SK-N-SH (cell line): Measurements from ENCODE around the gene MRFAP1L1. TPM values are rescaled to one million over a fixed set of nuclear protein-coding genes. Genes with fewer than 3 reads are reported as not detected.

Source experiments
- CTCF ChIA-PET: fragments of 300-600, 350-600 bp; formaldehyde crosslinking; extraction: SDS; loops from one replicate; lab custom pipeline; 2021; lab: Yijun Ruan, JAX
- POLR2A ChIA-PET: fragments of 350-600 bp; sonication (Branson Sonifier 250); formaldehyde crosslinking; extraction: SDS; loops from one replicate; lab custom pipeline; 2020; ENCODE audit warnings: antibody characterized with exemption, inconsistent platforms; lab: Yijun Ruan, JAX
- DNase-seq: peaks from one replicate; pipeline ENCODE4 v3.0.0; 2012
- H2AFZ ChIP-seq: fragments of 200-600 bp; sonication (generic); 2 replicates; pipeline ENCODE4 v1.8.1; 2016; ENCODE audit warnings: antibody characterized with exemption, mild to moderate bottlenecking, low read depth
- H3F3A ChIP-seq: fragments of 200-600 bp; sonication (generic); replicated peaks from 2 replicates; pipeline ENCODE3; 2016; ENCODE audit warnings: antibody characterized with exemption, mild to moderate bottlenecking; ENCODE audit not compliant: insufficient read depth
- H3K27ac ChIP-seq, 2 experiments: fragments of 200-500 bp in 1 of 2; fragments of 200-600 bp in 1 of 2; sonication (Bioruptor generic) in 1 of 2; sonication (generic), shearing (Covaris generic) in 1 of 2; 2 replicates each; pipeline versions ENCODE4 v1.5.1 to v1.6.1; 2014 to 2016; ENCODE audit warnings: low read depth in 2 of 2, inconsistent platforms in 1 of 2, low read length in 1 of 2, mild to moderate bottlenecking in 1 of 2, mixed read lengths in 1 of 2
- H3K27me3 ChIP-seq: fragments of 200-600 bp; sonication (generic), shearing (Covaris generic); 2 replicates; pipeline ENCODE4 v1.6.1; 2016; ENCODE audit warnings: mixed run types; ENCODE audit not compliant: insufficient read depth
- H3K36me3 ChIP-seq, 2 experiments: fragments of 200-500 bp in 1 of 2; fragments of 200-600 bp in 1 of 2; sonication (Bioruptor generic) in 1 of 2; sonication (generic) in 1 of 2; replicated peaks in 1 of 2; 2 replicates each; pipeline versions ENCODE3 to v1.5.1; 2014 to 2016; ENCODE audit warnings: low read length in 1 of 2, mild to moderate bottlenecking in 1 of 2; ENCODE audit not compliant: insufficient read depth in 2 of 2, control insufficient read depth in 1 of 2
- H3K4me1 ChIP-seq, 2 experiments: fragments of 200-500 bp in 1 of 2; fragments of 200-600 bp in 1 of 2; sonication (Bioruptor generic) in 1 of 2; sonication (generic), shearing (Covaris generic) in 1 of 2; 2 replicates each; pipeline versions ENCODE4 v1.5.1 to v1.6.1; 2014 to 2016; ENCODE audit warnings: low read depth in 1 of 2, low read length in 1 of 2, mixed run types in 1 of 2; ENCODE audit not compliant: insufficient read depth in 2 of 2, control insufficient read depth in 1 of 2
- H3K4me2 ChIP-seq: fragments of 200-600 bp; sonication (generic), shearing (Covaris generic); 2 replicates; pipeline ENCODE4 v1.6.1; 2017; ENCODE audit warnings: mixed run types
- H3K4me3 ChIP-seq, 2 experiments: fragments of 200-500 bp in 1 of 2; fragments of 200-600 bp in 1 of 2; sonication (Bioruptor generic) in 1 of 2; sonication (generic), shearing (Covaris generic) in 1 of 2; 2 replicates each; pipeline versions ENCODE4 v1.5.1 to v1.8.1; 2014 to 2016; ENCODE audit warnings: low read depth in 2 of 2, inconsistent platforms in 1 of 2, low read length in 1 of 2, mild to moderate bottlenecking in 1 of 2, mixed read lengths in 1 of 2, moderate library complexity in 1 of 2
- H3K79me2 ChIP-seq: fragments of 200-600 bp; sonication (generic); 2 replicates; pipeline ENCODE4 v1.8.1; 2017; ENCODE audit warnings: mild to moderate bottlenecking; ENCODE audit not compliant: insufficient read depth
- H3K9ac ChIP-seq: fragments of 200-600 bp; sonication (generic); 2 replicates; pipeline ENCODE4 v1.6.1; 2017; ENCODE audit warnings: mixed run types
- H3K9me2 ChIP-seq: fragments of 200-600 bp; sonication (generic); 2 replicates; pipeline ENCODE4 v1.6.1; 2017; ENCODE audit warnings: mixed run types
- H3K9me3 ChIP-seq: fragments of 200-600 bp; sonication (generic); 2 replicates; pipeline ENCODE4 v1.6.1; 2017; ENCODE audit warnings: mixed run types, mild to moderate bottlenecking, moderate library complexity
- H4K20me1 ChIP-seq: fragments of 200-600 bp; sonication (generic); 2 replicates; pipeline ENCODE4 v1.6.1; 2017; ENCODE audit warnings: mild to moderate bottlenecking, mixed run types; ENCODE audit not compliant: insufficient read depth
- ELF1 ChIP-seq: IDR thresholded peaks from 2 replicates; pipeline ENCODE4 v1.4.0; 2012
- EP300 ChIP-seq, 2 experiments: IDR thresholded peaks; 2 replicates each; pipeline versions ENCODE4 v1.4.0 to v1.6.1; 2012; ENCODE audit warnings: borderline replicate concordance in 1 of 2, low read depth in 1 of 2, low read length in 1 of 2
- EZH2phosphoT487 ChIP-seq: fragments of 200-600 bp; sonication (generic); IDR thresholded peaks from 2 replicates; pipeline ENCODE4 v1.6.1; 2017; ENCODE audit warnings: low read depth, mixed run types, mild to moderate bottlenecking, antibody characterized with exemption, moderate library complexity, borderline replicate concordance
- FOXM1 ChIP-seq: IDR thresholded peaks from 2 replicates; pipeline ENCODE4 v1.4.0; 2012; ENCODE audit warnings: low read depth, mild to moderate bottlenecking
- IRF3 ChIP-seq: fragments of 150-350 bp; IDR thresholded peaks from 2 replicates; pipeline ENCODE4 v1.6.1; 2016; ENCODE audit warnings: mild to moderate bottlenecking, low read depth, low read length
- MEF2A ChIP-seq: IDR thresholded peaks from 2 replicates; pipeline ENCODE4 v1.4.0; 2012; ENCODE audit warnings: low read depth, borderline replicate concordance
- MXI1 ChIP-seq: IDR thresholded peaks from 2 replicates; pipeline ENCODE4 v1.6.1; 2012; ENCODE audit warnings: mild to moderate bottlenecking, low read depth, low read length, improper control_type of control experiment
- NFIC ChIP-seq: IDR thresholded peaks from 2 replicates; pipeline ENCODE4 v1.4.0; 2012; ENCODE audit warnings: borderline replicate concordance
- NRF1 ChIP-seq: IDR thresholded peaks from 2 replicates; pipeline ENCODE4 v1.6.1; 2012; ENCODE audit warnings: low read depth, mild to moderate bottlenecking, low read length
- PBX3 ChIP-seq: IDR thresholded peaks from 2 replicates; pipeline ENCODE4; 2012
- RFX5 ChIP-seq: IDR thresholded peaks from 2 replicates; pipeline ENCODE4 v1.6.1; 2012; ENCODE audit warnings: mild to moderate bottlenecking, improper control_type of control experiment, low read length
- SIN3A ChIP-seq: IDR thresholded peaks from 2 replicates; pipeline ENCODE4 v1.6.1; 2012; ENCODE audit warnings: low read depth, mild to moderate bottlenecking, low read length, moderate library complexity, borderline replicate concordance
- TAF1 ChIP-seq: IDR thresholded peaks from 2 replicates; pipeline ENCODE4 v1.6.1; 2012; ENCODE audit warnings: low read depth, mild to moderate bottlenecking, low read length, moderate library complexity, borderline replicate concordance
- TCF12 ChIP-seq: IDR thresholded peaks from 2 replicates; pipeline ENCODE4 v1.4.0; 2012
- TEAD4 ChIP-seq: IDR thresholded peaks from 2 replicates; pipeline ENCODE4 v1.4.0; 2012; ENCODE audit warnings: mild to moderate bottlenecking, borderline replicate concordance; ENCODE audit not compliant: insufficient read depth
- YY1 ChIP-seq: IDR thresholded peaks from 2 replicates; pipeline ENCODE4 v1.4.0; 2012; ENCODE audit warnings: low read depth, mild to moderate bottlenecking
- WGBS: methylation state at CpG from one replicate; pipeline ENCODE4 v1.1.6; 2017; ENCODE audit warnings: low lambda C conversion rate; 5-methylcytosine and 5-hydroxymethylcytosine counted together
- polyA plus RNA-seq, 3 experiments: library from polyadenylated mRNA; depleted of rRNA; stranded (reverse); fragments of >200 nt; gene quantifications; 2 replicates each; pipeline ENCODE4 v1.2.3, GENCODE V29; 2012
- TF ChIP-seq, protein P1 (sequence below): IDR thresholded peaks from 2 replicates; pipeline ENCODE4 v1.4.0; 2012; ENCODE audit warnings: low read depth, borderline replicate concordance
- TF ChIP-seq, protein P2 (sequence below): IDR thresholded peaks from 2 replicates; pipeline ENCODE4 v1.4.0; 2012; ENCODE audit warnings: low read depth

The MRFAP1L1 gene
- polyA plus RNA-seq, 1 of the 3 experiments (the other 2 are of a cell fraction), result 60.3 TPM

DNA sequence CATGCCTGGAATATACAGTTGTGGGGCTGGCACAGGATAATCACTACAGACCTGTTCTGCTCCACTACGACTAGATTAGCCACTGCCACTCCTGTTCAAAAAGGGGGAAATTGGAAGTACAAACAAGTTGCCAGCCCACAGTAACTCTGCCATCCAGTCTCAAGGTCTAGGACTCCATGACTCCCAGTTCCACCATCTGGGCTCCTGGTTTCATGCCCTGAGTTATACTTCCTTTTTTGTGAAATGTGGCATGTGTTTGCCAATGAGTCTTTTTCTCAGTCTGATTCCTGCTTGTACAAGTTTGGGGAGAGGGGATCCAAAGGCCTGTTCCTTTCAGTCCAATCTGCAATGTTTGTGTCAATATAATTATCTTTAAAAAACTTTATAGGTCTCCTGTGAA is 5.3 kb upstream of the MRFAP1L1 start:
- no peak overlapping the region for H3K27ac ChIP-seq
- H3K79me2 ChIP-seq, result peaks cover 25% of the 10 kb centered on the region
- peaks cover 0 to 6% of the 10 kb centered on the region in 2 experiments; a peak in 2 of 4 replicates for H3K4me1 ChIP-seq
- peak overlapping the region; percentile 78; the same call in 1 of the 2 replicates for H2AFZ ChIP-seq
- H3K4me3 ChIP-seq, result no peak overlapping the region
- 17% methylated on average over 1 of the region's 1 CpG for WGBS
- H3K4me2 ChIP-seq, result peak overlapping the region; percentile 98; the same call in 1 of the 2 replicates
- H3K27me3 ChIP-seq, result no peaks in the 10 kb centered on the region
- CTCF ChIA-PET, result interaction anchor here (10.2 kb wide), 1 partner anchor 160 kb away, joined by 204 read pairs; no protein-coding TSS in a partner anchor
- H3K36me3 ChIP-seq, result no peaks in the 10 kb centered on the region
- no peaks in the 10 kb centered on the region for H3K9me3 ChIP-seq
- H3K9ac ChIP-seq, result no peak overlapping the region
- H3F3A ChIP-seq, result peaks cover 8% of the 10 kb centered on the region
- POLR2A ChIA-PET, result no interaction called here
- no peak for DNase-seq
- TF ChIP-seq SIN3A, result no peak
- no peak for TF ChIP-seq ELF1
- TF ChIP-seq TEAD4, result no peak
- TF ChIP-seq, protein P1, sequence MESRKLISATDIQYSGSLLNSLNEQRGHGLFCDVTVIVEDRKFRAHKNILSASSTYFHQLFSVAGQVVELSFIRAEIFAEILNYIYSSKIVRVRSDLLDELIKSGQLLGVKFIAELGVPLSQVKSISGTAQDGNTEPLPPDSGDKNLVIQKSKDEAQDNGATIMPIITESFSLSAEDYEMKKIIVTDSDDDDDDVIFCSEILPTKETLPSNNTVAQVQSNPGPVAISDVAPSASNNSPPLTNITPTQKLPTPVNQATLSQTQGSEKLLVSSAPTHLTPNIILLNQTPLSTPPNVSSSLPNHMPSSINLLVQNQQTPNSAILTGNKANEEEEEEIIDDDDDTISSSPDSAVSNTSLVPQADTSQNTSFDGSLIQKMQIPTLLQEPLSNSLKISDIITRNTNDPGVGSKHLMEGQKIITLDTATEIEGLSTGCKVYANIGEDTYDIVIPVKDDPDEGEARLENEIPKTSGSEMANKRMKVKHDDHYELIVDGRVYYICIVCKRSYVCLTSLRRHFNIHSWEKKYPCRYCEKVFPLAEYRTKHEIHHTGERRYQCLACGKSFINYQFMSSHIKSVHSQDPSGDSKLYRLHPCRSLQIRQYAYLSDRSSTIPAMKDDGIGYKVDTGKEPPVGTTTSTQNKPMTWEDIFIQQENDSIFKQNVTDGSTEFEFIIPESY, result no peak
- TF ChIP-seq YY1, result no peak
- TF ChIP-seq EZH2phosphoT487, result no peak
- no peak for TF ChIP-seq EP300 (IDR thresholded peaks at IDR 0.05; ENCODE audit: borderline replicate concordance in 1 of 2, low read depth in 1 of 2, low read length in 1 of 2)
- no peak for TF ChIP-seq NFIC
- TF ChIP-seq RFX5, result no peak
- TF ChIP-seq MXI1, result no peak
- no peak for TF ChIP-seq FOXM1
- TF ChIP-seq TAF1, result no peak
- TF ChIP-seq NRF1, result no peak
- no peak for TF ChIP-seq TCF12
- TF ChIP-seq, protein P2, sequence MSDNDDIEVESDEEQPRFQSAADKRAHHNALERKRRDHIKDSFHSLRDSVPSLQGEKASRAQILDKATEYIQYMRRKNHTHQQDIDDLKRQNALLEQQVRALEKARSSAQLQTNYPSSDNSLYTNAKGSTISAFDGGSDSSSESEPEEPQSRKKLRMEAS, result no peak
- no peak for TF ChIP-seq PBX3
- no peak for TF ChIP-seq MEF2A
- TF ChIP-seq IRF3, result no peak
- TF ChIP-seq, all 33 proteins: peak for 0
- H4K20me1 ChIP-seq, result peaks cover 18% of the 10 kb centered on the region; the same call in 1 of the 2 replicates
- H3K9me2 ChIP-seq, result no peaks in the 10 kb centered on the region
